Measurements from ENCODE around the gene ULK3.

The ULK3 gene

DNA sequence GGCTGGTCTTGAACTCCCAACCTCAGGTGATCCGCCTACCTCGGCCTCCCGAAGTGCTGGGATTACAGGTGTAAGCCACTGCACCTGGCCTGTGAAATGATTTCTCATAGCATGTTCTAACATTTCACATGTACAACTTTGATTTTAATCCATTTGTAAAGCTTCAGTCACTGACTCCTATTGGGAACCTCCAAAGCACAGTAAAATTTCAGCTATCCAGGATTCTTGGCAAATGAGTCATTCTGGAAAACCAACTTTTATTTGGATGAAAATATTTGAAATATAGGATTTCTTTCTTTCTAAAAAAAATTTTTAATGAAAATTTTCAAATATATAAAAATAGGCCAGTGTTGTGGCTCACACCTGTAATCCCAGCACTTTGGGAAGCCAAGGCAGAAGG, 33.0 kb downstream of the ULK3 start:
- Histone ChIP-seq H3K4me1 (ENCODE audit: low read depth, poor library complexity, severe bottlenecking) (no peaks in the 10 kb centered on the region), H3K27me3 (ENCODE audit: insufficient read depth, low read depth) (peaks cover 16% of the 10 kb centered on the region; the same call in 1 of the 2 replicates), H3K36me3 (ENCODE audit: insufficient read depth) (no peaks in the 10 kb centered on the region), H3K9ac (no peak overlapping the region), H2AFZ (ENCODE audit: low read depth) (no peak overlapping the region), H3K79me2 (ENCODE audit: insufficient read depth, low read depth) (no peaks in the 10 kb centered on the region), H3K27ac (no peak overlapping the region), H4K20me1 (ENCODE audit: insufficient read depth) (no peaks in the 10 kb centered on the region), H3K4me3 (IDR thresholded peaks at IDR 0.05; ENCODE audit: insufficient read depth, low read depth, low read length) (no peak overlapping the region), H3K4me2 (no peak overlapping the region)
- TF ChIP-seq, protein P1, sequence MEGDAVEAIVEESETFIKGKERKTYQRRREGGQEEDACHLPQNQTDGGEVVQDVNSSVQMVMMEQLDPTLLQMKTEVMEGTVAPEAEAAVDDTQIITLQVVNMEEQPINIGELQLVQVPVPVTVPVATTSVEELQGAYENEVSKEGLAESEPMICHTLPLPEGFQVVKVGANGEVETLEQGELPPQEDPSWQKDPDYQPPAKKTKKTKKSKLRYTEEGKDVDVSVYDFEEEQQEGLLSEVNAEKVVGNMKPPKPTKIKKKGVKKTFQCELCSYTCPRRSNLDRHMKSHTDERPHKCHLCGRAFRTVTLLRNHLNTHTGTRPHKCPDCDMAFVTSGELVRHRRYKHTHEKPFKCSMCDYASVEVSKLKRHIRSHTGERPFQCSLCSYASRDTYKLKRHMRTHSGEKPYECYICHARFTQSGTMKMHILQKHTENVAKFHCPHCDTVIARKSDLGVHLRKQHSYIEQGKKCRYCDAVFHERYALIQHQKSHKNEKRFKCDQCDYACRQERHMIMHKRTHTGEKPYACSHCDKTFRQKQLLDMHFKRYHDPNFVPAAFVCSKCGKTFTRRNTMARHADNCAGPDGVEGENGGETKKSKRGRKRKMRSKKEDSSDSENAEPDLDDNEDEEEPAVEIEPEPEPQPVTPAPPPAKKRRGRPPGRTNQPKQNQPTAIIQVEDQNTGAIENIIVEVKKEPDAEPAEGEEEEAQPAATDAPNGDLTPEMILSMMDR (conservative IDR thresholded peaks at IDR 0.05; ENCODE audit: low read depth, low read length) = no peak

DNA sequence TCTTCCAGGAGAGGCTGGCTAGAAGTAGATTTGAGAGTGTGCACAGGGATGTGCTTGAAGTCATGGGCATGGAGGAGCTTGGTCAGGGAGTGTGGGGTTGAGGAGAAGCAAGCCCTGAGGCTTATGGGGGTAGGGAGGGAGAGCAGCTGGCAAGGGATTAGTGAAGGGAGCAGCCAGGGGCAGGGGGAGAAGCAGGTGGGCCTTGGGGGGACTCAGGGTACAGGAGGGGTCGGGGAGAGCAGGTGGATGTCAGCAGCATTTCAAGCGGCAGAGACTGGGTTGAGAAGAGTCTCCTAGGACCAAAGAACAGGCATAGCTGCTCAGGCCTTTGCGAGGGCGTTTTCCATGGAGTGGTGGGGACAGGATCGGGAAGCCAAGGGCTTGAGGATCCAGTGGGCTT, 33.7 kb downstream of the ULK3 start:
- H3K9ac ChIP-seq = no peak overlapping the region
- H3K79me2 ChIP-seq (ENCODE audit: insufficient read depth, low read depth) = no peaks in the 10 kb centered on the region
- H3K36me3 ChIP-seq (ENCODE audit: insufficient read depth) = no peaks in the 10 kb centered on the region
- H3K4me2 ChIP-seq = no peak overlapping the region
- H3K4me1 ChIP-seq (ENCODE audit: low read depth, poor library complexity, severe bottlenecking) = no peaks in the 10 kb centered on the region
- TF ChIP-seq, protein P1 (conservative IDR thresholded peaks at IDR 0.05; ENCODE audit: low read depth, low read length) = no peak
- H3K27ac ChIP-seq = no peak overlapping the region
- H3K4me3 ChIP-seq (IDR thresholded peaks at IDR 0.05; ENCODE audit: insufficient read depth, low read depth, low read length) = no peak overlapping the region
- no peaks in the 10 kb centered on the region for H4K20me1 ChIP-seq (ENCODE audit: insufficient read depth)
- peaks cover 16% of the 10 kb centered on the region; the same call in 1 of the 2 replicates for H3K27me3 ChIP-seq (ENCODE audit: insufficient read depth, low read depth)
- H2AFZ ChIP-seq (ENCODE audit: low read depth) = no peak overlapping the region

DNA sequence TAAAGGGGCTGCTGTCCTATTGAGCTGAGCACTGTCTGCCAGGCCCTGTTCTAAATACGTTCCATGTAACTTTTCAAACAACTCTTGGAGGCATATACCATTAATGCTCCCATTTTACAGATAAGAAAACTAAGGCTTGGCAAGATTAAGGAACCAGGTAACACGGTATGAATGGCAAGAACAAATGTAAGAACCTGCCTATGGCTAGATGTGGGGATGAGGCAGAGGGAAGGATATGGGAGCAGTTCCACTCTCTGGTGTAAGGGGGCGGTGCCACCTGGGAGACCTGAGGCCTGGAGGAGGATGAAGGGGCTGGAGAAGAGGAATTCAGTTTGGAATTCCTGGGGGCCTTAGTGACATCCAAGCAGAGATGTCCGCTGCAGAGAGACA, 34.1 kb downstream of the ULK3 start:
- Histone ChIP-seq H3K9ac (no peak overlapping the region), H3K4me1 (ENCODE audit: low read depth, poor library complexity, severe bottlenecking) (no peaks in the 10 kb centered on the region), H3K27ac (no peak overlapping the region), H3K79me2 (ENCODE audit: insufficient read depth, low read depth) (no peaks in the 10 kb centered on the region), H2AFZ (ENCODE audit: low read depth) (no peak overlapping the region), H4K20me1 (ENCODE audit: insufficient read depth) (no peaks in the 10 kb centered on the region), H3K4me3 (IDR thresholded peaks at IDR 0.05; ENCODE audit: insufficient read depth, low read depth, low read length) (no peak overlapping the region), H3K27me3 (ENCODE audit: insufficient read depth, low read depth) (peaks cover 16% of the 10 kb centered on the region; the same call in 1 of the 2 replicates), H3K4me2 (no peak overlapping the region), H3K36me3 (ENCODE audit: insufficient read depth) (no peaks in the 10 kb centered on the region)
- TF ChIP-seq, protein P1 (conservative IDR thresholded peaks at IDR 0.05; ENCODE audit: low read depth, low read length) = no peak

DNA sequence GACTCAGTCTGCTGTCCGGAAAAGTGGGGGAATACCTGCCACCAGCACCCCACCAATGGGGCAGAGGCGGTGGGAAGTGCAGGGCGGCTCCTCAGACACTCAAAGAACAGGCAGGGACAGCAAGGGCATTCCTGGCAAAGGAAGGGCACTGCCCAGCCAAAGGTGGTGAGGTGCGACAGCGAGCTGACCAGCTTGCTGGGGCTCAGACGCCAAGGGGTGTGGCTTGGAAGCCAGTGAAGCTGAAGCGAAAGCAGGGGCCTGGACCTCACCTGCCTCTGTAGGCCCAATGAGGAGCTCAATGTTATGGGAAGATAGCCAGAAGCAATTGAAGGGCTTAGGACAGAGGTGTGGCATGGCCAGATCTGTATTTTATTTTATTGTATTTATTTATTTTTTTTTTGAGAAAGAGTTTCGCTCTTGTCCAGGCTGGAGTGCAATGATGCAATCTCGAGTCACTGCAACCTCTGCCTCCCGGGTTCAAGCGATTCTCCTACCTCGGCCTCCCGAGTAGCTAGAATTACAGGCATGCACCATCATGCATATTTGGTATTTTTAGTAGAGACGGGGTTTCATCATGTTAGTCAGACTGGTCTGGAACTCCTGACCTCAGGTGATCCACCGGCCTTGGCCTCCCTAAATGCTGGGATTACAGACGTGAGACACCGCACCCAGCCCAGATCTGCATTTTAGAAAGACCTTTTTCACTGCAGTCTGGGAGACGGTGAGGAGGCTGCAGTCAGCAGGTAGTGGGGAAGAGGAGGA, 34.7 kb downstream of the ULK3 start:
- H3K36me3 ChIP-seq (ENCODE audit: insufficient read depth) = no peaks in the 10 kb centered on the region
- H3K79me2 ChIP-seq (ENCODE audit: insufficient read depth, low read depth) = no peaks in the 10 kb centered on the region
- TF ChIP-seq, protein P1 (conservative IDR thresholded peaks at IDR 0.05; ENCODE audit: low read depth, low read length) = no peak
- H3K4me2 ChIP-seq = no peak overlapping the region
- H3K27me3 ChIP-seq (ENCODE audit: insufficient read depth, low read depth) = peaks cover 16% of the 10 kb centered on the region; the same call in 1 of the 2 replicates
- H3K4me1 ChIP-seq (ENCODE audit: low read depth, poor library complexity, severe bottlenecking) = no peaks in the 10 kb centered on the region
- no peaks in the 10 kb centered on the region for H4K20me1 ChIP-seq (ENCODE audit: insufficient read depth)
- H3K27ac ChIP-seq = no peak overlapping the region
- H3K4me3 ChIP-seq (IDR thresholded peaks at IDR 0.05; ENCODE audit: insufficient read depth, low read depth, low read length) = no peak overlapping the region
- no peak overlapping the region for H2AFZ ChIP-seq (ENCODE audit: low read depth)
- no peak overlapping the region for H3K9ac ChIP-seq

Data from KMS-11 (cell line).